Measurements from ENCODE around the gene ZKSCAN1.

DNA sequence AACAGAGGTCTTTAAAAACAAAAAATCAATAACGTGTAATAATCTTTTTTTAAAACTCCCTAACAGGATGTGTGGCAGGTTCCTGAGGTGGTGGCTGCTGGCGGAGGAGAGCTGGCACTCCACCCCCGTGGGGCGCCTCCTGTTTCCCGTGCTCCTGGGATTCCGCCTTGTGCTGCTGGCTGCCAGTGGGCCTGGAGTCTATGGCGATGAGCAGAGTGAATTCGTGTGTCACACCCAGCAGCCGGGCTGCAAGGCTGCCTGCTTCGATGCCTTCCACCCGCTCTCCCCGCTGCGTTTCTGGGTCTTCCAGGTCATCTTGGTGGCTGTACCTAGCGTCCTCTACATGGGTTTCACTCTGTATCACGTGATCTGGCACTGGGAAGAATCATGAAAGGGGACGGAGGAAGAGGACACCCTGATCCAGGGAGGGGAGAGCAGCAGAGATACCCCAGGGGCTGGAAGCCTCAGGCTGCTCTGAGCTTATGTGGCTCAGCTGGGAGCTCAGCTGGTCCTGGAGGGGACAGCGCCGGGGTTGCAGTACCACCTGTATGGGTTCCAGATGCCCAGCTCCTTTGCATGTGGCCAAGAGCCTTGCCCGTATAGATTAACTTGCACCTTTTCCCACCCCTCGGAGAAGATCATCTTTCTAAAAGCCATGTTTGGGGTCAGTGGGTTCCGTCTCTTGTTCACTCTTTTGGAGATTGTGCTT is 22.9 kb upstream of the ZKSCAN1 start:
- TF ChIP-seq, protein P1, sequence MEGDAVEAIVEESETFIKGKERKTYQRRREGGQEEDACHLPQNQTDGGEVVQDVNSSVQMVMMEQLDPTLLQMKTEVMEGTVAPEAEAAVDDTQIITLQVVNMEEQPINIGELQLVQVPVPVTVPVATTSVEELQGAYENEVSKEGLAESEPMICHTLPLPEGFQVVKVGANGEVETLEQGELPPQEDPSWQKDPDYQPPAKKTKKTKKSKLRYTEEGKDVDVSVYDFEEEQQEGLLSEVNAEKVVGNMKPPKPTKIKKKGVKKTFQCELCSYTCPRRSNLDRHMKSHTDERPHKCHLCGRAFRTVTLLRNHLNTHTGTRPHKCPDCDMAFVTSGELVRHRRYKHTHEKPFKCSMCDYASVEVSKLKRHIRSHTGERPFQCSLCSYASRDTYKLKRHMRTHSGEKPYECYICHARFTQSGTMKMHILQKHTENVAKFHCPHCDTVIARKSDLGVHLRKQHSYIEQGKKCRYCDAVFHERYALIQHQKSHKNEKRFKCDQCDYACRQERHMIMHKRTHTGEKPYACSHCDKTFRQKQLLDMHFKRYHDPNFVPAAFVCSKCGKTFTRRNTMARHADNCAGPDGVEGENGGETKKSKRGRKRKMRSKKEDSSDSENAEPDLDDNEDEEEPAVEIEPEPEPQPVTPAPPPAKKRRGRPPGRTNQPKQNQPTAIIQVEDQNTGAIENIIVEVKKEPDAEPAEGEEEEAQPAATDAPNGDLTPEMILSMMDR (IDR thresholded peaks at IDR 0.05) = no peak
- TF ChIP-seq POLR2AphosphoS5 (IDR thresholded peaks at IDR 0.05; ENCODE audit: insufficient read depth in 1 of 2, low read depth in 1 of 2) (no peak), POLR2A (IDR thresholded peaks at IDR 0.05) (no peak)
